RWPE1 (cell line): ENCODE measurements around the gene ARMH3.

Experiments
- CTCF ChIA-PET: fragments of 350-600 bp; sonication (Branson Sonifier 250); formaldehyde crosslinking; extraction: SDS; loops from one replicate; lab custom pipeline; 2021; lab: Yijun Ruan, JAX
- POLR2A ChIA-PET: fragments of 400-600 bp; formaldehyde crosslinking; extraction: SDS; loops from one replicate; lab custom pipeline; 2020; ENCODE audit warnings: antibody characterized with exemption; ENCODE audit not compliant: low non-redundant PET; lab: Yijun Ruan, JAX
- DNase-seq: peaks from one replicate; pipeline ENCODE4 v3.0.0; 2012; ENCODE audit warnings: low spot score
- H3K27ac ChIP-seq: fragments of 450-650 bp; 2 replicates; pipeline ENCODE4 v1.5.1; 2017
- TF ChIP-seq, protein P1 (sequence below): fragments of 450-650 bp; conservative IDR thresholded peaks from 2 replicates; pipeline ENCODE4 v1.5.1; 2017; ENCODE audit warnings: low read depth, mild to moderate bottlenecking

ARMH3 gene

GRCh38 chr10:101950213-101950612 is 105.8 kb downstream of the ARMH3 start:
- DNase-seq = no peak
- POLR2A ChIA-PET = no interaction called here
- H3K27ac ChIP-seq = no peak overlapping the region
- CTCF ChIA-PET = interaction anchor here (0.6 kb wide), 1 partner anchor 8 kb away, joined by 3 read pairs; no protein-coding TSS in a partner anchor
- TF ChIP-seq, protein P1, sequence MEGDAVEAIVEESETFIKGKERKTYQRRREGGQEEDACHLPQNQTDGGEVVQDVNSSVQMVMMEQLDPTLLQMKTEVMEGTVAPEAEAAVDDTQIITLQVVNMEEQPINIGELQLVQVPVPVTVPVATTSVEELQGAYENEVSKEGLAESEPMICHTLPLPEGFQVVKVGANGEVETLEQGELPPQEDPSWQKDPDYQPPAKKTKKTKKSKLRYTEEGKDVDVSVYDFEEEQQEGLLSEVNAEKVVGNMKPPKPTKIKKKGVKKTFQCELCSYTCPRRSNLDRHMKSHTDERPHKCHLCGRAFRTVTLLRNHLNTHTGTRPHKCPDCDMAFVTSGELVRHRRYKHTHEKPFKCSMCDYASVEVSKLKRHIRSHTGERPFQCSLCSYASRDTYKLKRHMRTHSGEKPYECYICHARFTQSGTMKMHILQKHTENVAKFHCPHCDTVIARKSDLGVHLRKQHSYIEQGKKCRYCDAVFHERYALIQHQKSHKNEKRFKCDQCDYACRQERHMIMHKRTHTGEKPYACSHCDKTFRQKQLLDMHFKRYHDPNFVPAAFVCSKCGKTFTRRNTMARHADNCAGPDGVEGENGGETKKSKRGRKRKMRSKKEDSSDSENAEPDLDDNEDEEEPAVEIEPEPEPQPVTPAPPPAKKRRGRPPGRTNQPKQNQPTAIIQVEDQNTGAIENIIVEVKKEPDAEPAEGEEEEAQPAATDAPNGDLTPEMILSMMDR = no peak

GRCh38 chr10:101941871-101942270 is 114.1 kb downstream of the ARMH3 start:
- DNase-seq = no peak
- no peak overlapping the region for H3K27ac ChIP-seq
- POLR2A ChIA-PET = no interaction called here
- TF ChIP-seq, protein P1 = no peak
- CTCF ChIA-PET = interaction anchor here (0.6 to 1.8 kb wide), 7 partner anchors 9 to 833 kb away, joined by 3 to 5 read pairs (median 3); no protein-coding TSS in a partner anchor

DNA sequence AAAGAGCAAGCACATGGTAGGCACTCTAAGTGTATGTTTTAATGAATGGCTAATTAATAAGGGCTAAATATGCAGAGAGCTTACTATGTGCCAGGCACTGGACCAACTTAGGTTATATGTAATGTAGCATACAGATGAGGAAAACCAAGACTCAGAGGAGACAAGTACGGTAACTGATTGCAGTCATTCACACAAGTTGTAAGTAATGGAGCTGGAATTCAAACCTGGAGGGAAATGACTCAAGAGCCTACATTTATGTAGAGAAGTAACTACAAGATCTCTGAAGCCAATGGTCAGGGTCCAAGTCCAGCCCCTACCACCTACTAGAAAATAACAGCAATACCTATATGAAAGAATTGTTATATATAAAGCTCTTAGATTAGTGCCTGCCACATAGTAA is 115.1 kb downstream of the ARMH3 start:
- TF ChIP-seq, protein P1 = no peak
- DNase-seq = no peak
- CTCF ChIA-PET = interaction anchor here (0.6 to 1.8 kb wide), 6 partner anchors 51 to 1100 kb away, joined by 3 to 5 read pairs (median 4); no protein-coding TSS in a partner anchor
- POLR2A ChIA-PET = interaction anchor here (0.6 kb wide), 1 partner anchor 30 kb away, joined by 9 read pairs; no protein-coding TSS in a partner anchor
- H3K27ac ChIP-seq = no peak overlapping the region

GRCh38 chr10:101939729-101940128 is 116.2 kb downstream of the ARMH3 start:
- DNase-seq = no peak
- POLR2A ChIA-PET = interaction anchor here (0.6 kb wide), 1 partner anchor 49 kb away, joined by 11 read pairs; no protein-coding TSS in a partner anchor
- CTCF ChIA-PET = interaction anchor here (0.5 to 1.6 kb wide), 3 partner anchors 44 to 104 kb away, joined by 3 to 11 read pairs (median 5); no protein-coding TSS in a partner anchor
- no peak overlapping the region for H3K27ac ChIP-seq
- TF ChIP-seq, protein P1 = no peak

- CTCF ChIA-PET = interaction anchor here (0.5 to 1.6 kb wide), 7 partner anchors 26 to 121 kb away, joined by 3 to 11 read pairs (median 3); partner anchors contain the start of gene OGA
- POLR2A ChIA-PET = interaction anchor here (0.6 kb wide), 1 partner anchor 48 kb away, joined by 11 read pairs; no protein-coding TSS in a partner anchor
- TF ChIP-seq, protein P1 = no peak
- no peak overlapping the region for H3K27ac ChIP-seq
- peak; percentile 78 for DNase-seq
These were observed 116.8 kb downstream of the ARMH3 start for GRCh38 chr10:101939008-101939648.

DNA sequence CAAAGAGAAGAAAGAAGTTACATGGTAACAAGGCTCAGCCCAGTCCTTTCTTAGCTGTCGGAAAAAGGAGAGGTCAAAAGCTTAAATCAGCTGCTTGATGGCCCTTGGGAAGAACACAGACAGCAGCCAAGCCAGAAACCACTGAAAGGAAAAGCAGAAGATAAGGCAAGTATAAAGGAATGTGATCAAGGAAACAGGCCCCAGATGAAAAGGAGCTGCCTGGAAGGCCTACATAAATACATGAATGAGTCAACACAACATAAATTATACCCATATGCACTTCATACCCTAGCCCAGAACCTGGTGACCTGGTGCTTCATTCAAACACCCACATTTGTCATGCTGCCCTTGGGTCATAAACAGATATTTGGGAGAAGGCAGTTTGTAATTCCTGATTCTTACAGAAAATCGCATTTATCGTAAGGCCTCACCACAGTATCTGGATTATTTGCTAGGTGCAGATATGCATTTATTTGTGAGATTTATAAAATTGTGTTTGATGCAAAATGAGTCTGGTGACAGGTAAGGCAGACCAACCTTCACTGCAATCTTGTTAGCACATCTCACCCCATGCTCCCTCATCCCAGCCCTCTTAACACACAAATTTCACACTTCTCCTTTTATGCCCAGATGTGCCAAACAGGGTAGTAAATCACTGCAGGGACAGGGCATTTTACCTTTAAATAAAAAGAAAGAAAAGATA is 117.5 kb downstream of the ARMH3 start:
- no peak overlapping the region for H3K27ac ChIP-seq
- TF ChIP-seq, protein P1 = no peak
- CTCF ChIA-PET = interaction anchor here (0.5 to 1.5 kb wide), 5 partner anchors 25 to 120 kb away, joined by 3 to 11 read pairs (median 3); partner anchors contain the start of gene OGA
- DNase-seq = peak; percentile 79
- POLR2A ChIA-PET = no interaction called here
